Left forelimb (tissue), 1 donor: ENCODE measurements around the gene PCCA.
"Not testable (repeated sequence)": the region's sequence is repeated elsewhere in the genome, so short reads cannot be mapped to it uniquely, and the experiment has no call there.

ENCODE experiments used
- DNase-seq: peaks from one replicate; pipeline ENCODE4 v3.0.0-alpha.2; 2018; ENCODE audit warnings: low spot score

Gene PCCA

GRCh38 chr13:100140441-100140840, 51.5 kb downstream of the PCCA start:
- DNase-seq, result no peak

- DNase-seq, result not testable (repeated sequence)
These were observed 52.6 kb downstream of the PCCA start for GRCh38 chr13:100141461-100141961.

- DNase-seq, result no peak
These were observed 57.6 kb downstream of the PCCA start for GRCh38 chr13:100146534-100146933.

- DNase-seq, result no peak
These were observed 58.9 kb downstream of the PCCA start for GRCh38 chr13:100147825-100148224.

GRCh38 chr13:100148422-100148821, 59.5 kb downstream of the PCCA start:
- no peak for DNase-seq

GRCh38 chr13:100149389-100149788, 60.5 kb downstream of the PCCA start:
- no peak for DNase-seq

- DNase-seq, result not testable (repeated sequence)
These were observed 61.8 kb downstream of the PCCA start for GRCh38 chr13:100150711-100151110.

GRCh38 chr13:100154842-100155416, 66.0 kb downstream of the PCCA start:
- no peak for DNase-seq

GRCh38 chr13:100156788-100157187, 67.9 kb downstream of the PCCA start:
- no peak for DNase-seq

GRCh38 chr13:100158569-100158968, 69.7 kb downstream of the PCCA start:
- DNase-seq, result no peak

- DNase-seq, result no peak
These were observed 70.7 kb downstream of the PCCA start for GRCh38 chr13:100159584-100159983.

- DNase-seq, result no peak
These were observed 71.6 kb downstream of the PCCA start for GRCh38 chr13:100160450-100160849.

GRCh38 chr13:100163375-100163774, 74.5 kb downstream of the PCCA start:
- no peak for DNase-seq

GRCh38 chr13:100173203-100173602, 84.3 kb downstream of the PCCA start:
- DNase-seq, result no peak

- DNase-seq, result not testable (repeated sequence)
These were observed 85.6 kb downstream of the PCCA start for GRCh38 chr13:100174455-100174854.

GRCh38 chr13:100175078-100175802, 86.3 kb downstream of the PCCA start:
- no peak for DNase-seq

GRCh38 chr13:100175803-100176182, 86.9 kb downstream of the PCCA start:
- no peak for DNase-seq

GRCh38 chr13:100176801-100177400, 88.0 kb downstream of the PCCA start:
- no peak for DNase-seq

GRCh38 chr13:100178309-100178708, 89.4 kb downstream of the PCCA start:
- DNase-seq, result no peak

- DNase-seq, result no peak
These were observed 90.4 kb downstream of the PCCA start for GRCh38 chr13:100179276-100179675.

GRCh38 chr13:100182900-100183490, 94.1 kb downstream of the PCCA start:
- DNase-seq, result no peak

GRCh38 chr13:100184095-100184494, 95.2 kb downstream of the PCCA start:
- DNase-seq, result no peak

- no peak for DNase-seq
These were observed 106.7 kb downstream of the PCCA start for GRCh38 chr13:100195568-100195967.
